ENCODE measurements around the gene SLC27A4.
"Not testable (repeated sequence)": the region's sequence is repeated elsewhere in the genome, so short reads cannot be mapped to it uniquely, and the experiment has no call there.

The SLC27A4 gene

DNA sequence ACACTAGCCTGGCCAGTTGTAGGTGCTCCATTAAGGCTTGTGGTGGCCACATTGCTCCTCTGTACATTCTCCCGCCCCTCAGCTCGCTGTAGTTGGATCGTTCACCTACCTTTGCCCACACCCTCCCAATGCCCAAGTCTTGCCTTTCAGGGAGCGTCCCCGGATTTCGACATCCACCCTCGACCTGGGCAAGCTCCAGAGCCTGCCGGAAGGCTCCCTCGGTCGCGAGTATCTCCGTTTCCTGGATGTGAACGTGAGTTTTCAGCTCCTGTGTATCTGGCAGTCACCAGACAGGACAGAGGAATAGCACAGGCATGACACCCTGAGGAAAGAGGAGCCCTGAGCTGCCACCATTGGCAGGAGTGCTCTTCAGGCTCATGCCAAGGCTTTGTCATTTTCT is 14.7 kb upstream of the SLC27A4 start:
- no peak for FAIRE-seq

DNA sequence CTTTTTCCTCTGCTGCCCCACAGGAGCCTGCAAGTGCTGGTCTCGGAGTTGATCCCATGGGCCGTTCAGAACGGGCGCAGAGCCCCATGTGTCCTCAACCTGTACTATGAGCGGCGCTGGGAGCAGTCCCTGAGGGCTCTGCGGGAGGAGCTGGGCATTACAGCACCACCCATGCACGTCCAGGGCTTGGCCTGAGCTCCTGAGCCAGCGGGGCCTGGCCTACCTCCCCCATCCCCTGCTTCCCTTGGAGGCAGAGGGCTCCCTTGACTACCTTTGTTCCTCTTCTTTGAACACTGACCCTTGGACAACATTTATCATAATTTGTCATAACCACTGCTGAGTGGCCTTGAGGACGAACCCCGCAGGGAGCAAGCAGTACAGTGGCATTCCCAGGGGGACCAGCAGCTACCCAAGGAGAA is 6.9 kb upstream of the SLC27A4 start:
- no peak for FAIRE-seq

DNA sequence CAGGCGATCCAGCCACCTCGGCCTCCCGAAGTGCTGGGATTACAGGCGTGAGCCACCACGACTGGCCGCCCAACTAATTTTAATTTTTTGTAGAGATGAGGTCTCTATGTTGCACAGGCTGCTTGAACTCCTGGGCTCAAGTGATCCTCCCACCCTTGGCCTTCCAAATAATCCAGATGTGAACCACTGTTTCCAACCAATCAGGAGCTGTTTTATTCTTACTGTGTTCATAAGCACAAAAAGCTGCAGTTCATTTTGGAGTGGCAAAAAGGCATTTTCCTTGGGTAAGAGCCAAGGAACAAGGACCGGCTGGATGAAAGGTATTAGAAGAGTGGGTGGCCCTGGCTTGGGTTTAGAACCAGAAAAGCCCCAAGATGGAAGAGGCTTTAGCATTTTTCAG is 5.2 kb upstream of the SLC27A4 start:
- FAIRE-seq: no peak

DNA sequence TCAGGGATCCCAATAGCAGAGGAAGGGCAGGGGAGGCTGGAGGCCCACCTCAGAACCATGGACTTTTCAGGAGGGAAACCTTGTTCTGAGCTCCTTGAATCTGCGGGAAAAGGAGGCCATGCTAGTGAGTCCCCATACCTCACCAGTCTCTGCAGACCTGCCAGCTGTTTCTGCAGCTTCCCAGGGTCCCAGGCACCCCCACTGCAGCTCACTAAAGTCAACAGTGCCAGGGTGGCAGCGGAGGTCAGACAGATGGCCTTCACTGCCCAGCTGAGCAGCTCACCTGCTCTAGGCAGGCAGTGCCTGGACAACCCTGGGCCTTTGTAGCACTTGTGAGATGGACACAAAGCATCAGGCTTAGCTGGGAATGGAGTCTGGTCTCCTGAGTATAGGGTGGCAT is 4.4 kb upstream of the SLC27A4 start:
- no peak for FAIRE-seq

DNA sequence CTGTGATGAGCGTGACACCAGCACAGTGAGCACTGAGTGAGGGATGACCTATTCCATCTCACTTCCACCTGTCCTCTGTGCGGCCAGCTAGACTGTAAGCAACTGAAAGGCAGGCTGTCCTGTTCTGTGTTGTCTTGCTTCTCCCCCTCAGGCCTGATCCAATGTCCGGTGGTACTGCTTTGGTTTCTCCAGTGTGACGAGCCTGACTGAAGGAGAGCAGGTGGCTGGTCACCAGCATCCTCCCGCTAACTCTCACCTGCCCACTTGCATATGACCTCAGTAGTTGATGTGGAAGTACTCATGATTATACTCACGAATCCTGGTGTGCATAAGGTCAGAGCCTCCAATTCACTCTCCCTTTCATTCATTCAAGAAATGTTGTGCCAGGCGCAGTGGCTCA is 2.4 kb upstream of the SLC27A4 start:
- no peak for FAIRE-seq

DNA sequence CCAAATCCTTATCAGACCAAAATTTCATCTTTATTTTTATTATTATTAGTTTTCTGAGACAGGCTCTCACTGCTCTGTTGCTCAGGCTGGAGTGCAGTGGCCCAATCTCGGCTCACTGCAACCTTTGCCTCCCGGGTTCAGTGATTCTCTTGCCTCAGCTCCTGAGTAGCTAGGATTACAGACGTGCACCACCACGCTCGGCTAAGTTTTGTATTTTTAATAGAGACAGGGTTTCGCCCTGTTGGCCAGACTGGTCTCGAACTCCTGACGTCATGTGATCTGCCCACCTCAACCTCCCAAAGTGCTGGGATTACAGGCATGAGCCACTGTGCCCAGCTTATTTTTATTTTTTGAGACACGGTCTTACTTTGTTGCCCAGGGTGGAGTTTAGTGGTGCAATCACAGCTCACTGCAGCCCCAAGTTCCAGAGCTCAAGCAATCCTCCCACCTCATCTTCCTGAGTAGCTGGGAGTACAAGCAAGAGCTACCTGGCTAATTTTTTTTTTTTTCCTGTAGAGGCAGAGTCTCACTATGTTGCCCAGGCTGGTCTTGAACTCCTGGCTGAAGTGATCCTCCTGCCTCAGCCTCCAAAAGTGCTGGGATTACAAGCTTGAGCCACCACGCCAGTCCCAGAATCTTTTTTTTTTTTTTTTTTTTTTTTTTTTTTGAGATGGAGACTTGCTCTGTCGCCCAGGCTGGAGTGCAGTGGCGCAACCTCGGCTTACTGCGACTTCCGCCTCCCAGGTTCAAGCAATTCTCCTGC is 1.3 kb upstream of the SLC27A4 start:
- not testable (repeated sequence) for FAIRE-seq

DNA sequence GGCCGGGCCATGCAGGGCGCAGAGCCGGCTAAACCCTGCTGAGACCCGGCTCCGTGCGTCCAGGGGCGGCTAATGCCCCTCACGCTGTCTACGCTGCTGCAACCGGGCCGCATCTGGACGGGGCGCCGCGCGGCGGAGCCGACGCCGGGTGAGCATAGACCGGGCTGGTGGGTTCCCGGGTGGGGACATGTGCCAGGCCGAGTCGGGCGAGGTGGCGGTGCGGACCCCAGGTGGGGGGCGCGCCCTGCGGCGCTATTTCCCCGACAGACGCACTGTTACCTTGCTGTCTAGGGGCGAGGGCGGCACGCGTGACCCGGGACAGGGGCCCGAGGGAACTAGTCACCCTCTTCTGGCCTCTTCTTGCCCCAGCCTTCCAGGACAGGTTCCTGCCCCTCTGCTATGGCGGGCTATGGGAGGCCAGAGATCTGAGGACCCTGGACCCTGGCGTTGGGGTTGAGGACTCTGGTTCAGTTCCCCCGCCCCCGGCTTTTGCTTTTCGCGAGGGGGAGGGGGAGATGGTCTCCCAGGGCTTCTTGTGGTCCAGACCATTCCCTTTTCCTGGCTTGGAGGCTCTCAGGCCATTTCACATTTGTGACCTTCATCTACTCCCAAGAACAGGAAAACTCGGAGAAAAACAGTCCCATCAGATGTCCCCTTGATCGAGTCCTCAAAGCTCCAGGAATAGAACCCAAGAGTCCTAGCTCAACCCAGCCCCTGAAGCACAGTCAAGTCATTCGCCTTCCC is 536 bp downstream of the SLC27A4 start:
- no peak for FAIRE-seq

DNA sequence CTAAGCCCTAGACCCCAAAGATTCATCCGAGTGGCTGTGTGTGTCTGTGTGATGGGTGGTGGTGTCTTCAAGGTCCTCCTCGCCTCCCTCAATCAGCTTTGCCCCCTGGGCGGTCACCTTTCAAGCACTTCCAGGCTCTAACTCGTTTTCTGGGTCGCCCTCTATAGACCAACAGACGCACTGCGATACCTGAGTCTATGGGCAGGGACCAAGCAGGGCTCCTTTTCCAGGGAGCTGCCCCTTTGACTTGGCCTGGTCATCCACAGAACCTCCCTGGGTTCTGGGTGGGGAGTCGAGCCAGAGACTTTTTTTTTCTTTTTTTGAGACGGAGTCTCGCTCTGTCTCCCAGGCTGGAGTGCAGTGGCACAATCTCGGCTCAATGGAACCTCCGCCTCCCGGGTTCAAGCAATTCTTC is 1.1 kb downstream of the SLC27A4 start:
- FAIRE-seq: no peak

DNA sequence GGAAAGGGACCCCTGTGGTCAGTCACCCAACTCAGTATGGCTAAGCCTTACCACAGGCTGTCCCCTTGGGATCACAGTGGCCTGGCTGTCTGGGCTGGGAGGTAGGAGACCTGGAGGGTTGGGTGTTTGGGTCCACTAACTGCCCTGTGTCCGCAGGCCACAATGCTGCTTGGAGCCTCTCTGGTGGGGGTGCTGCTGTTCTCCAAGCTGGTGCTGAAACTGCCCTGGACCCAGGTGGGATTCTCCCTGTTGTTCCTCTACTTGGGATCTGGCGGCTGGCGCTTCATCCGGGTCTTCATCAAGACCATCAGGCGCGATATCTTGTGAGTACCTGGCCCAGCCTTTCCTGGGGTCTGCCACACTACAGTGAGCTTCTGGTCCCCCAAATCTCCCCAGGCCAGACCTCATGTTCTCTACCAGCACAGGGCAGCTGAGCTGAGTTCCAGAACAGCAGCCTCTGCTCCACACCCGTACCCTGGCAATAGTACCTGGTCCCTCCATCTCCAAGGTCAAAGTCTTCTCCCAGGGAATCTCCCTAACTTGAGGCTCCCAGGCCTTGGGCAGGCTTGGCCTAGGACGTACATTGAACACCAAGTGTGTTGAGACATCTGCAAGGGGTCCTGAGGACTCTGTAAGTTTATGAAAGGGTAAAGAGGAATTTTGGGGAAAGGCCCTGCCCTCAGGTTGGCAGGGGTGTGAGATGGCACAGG is 2.8 kb downstream of the SLC27A4 start:
- no peak for FAIRE-seq

DNA sequence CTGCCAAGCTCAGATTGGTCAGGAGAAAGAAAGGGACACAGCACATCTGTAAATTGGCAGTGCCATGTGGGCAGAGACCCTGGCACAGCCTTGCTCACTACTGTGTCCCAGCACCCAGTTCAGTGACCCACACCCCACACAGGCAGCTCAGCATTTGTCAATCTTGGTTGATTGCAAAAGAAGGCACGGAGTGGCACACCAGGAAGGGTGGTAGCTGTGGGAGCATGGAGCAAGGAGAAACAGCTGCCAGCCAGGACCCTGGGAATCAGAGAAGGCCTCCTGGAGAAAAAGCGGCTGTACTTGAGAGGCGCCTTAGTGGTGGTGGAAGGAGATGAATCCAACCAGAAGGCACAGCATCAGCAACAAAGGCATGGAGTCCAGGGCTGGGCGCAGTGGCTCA is 3.5 kb downstream of the SLC27A4 start:
- no peak for FAIRE-seq

DNA sequence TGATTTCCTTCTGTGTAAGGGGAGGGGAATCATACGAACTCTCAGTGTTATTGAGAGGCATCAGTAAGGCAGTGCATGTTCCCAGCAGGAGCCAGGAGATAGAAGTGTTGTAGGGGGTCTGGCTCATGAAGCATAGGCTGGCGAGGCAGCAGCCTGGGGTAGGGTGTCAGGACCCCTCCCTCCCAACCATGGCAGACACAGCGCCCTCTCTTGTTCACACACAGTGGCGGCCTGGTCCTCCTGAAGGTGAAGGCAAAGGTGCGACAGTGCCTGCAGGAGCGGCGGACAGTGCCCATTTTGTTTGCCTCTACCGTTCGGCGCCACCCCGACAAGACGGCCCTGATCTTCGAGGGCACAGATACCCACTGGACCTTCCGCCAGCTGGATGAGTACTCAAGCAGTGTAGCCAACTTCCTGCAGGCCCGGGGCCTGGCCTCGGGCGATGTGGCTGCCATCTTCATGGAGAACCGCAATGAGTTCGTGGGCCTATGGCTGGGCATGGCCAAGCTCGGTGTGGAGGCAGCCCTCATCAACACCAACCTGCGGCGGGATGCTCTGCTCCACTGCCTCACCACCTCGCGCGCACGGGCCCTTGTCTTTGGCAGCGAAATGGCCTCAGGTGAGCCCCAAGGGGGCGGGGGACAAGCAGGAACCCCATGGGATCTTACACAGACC is 4.7 kb downstream of the SLC27A4 start:
- FAIRE-seq: no peak

DNA sequence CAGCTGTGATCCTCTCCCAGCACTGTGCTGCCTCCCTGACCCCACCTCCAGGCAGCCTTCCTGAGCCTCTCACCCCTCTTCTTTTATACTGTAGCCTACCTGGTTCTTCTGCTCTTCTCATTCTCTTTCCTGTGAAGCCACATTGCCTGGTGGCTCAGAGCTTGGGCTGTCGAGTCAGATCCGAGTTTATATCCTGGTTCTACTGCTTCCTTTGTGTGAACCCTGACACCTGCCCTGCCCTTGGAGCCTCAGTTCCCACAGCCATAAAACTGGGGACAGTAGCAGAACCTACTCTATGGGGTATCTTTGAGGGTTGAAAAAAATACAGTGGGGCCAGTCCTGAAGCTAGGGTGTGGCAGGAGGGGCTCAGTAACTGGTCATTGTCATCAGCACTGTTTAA is 8.8 kb downstream of the SLC27A4 start:
- FAIRE-seq: no peak

DNA sequence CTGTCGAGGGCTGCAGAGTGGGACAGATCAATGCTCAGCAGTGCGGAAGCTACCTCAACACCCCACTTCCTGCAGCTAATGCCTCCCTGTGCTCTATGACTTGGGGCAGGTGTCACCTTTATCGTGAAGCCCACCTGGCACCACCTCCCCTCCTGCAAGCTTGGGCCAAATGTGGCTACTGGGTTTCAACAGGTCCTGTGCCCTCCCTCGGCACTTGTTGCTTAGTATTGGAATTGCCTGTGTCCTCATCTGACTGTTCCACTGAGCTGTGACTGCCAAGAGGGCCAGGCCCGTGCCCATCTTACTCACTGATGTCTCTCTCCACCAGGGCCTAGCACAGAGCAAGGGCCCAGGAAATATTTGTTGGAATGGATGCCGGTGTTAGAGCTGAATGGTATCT is 9.4 kb downstream of the SLC27A4 start:
- no peak for FAIRE-seq

DNA sequence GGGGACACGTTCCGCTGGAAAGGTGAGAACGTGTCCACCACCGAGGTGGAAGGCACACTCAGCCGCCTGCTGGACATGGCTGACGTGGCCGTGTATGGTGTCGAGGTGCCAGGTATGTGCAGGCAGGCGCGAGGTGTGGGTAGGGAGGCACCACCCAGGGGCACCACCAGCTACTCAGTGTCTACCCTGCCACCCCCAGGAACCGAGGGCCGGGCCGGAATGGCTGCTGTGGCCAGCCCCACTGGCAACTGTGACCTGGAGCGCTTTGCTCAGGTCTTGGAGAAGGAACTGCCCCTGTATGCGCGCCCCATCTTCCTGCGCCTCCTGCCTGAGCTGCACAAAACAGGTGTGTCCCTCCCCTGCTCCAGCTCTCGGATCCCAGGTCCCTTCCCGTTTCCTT is 15.1 kb downstream of the SLC27A4 start:
- FAIRE-seq: no peak

DNA sequence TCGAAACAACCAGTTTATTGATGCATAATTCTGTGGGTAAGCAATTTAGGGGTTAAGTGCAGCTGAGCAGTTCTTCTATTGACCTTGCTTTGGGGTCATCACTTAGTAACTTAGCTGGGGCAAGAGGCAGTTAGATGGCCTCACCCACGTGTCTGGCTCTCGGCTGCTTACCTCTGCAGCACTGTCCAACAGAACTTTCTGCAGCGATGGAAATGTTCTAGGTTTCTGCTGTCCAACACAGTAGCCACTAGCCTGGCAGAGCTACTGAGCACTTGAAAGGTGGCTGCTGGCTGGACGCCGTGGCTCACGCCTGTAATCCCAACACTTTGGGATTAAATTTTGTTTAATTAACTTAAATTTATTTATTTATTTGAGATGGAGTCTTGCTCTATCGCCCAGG is 17.8 kb downstream of the SLC27A4 start:
- no peak for FAIRE-seq

DNA sequence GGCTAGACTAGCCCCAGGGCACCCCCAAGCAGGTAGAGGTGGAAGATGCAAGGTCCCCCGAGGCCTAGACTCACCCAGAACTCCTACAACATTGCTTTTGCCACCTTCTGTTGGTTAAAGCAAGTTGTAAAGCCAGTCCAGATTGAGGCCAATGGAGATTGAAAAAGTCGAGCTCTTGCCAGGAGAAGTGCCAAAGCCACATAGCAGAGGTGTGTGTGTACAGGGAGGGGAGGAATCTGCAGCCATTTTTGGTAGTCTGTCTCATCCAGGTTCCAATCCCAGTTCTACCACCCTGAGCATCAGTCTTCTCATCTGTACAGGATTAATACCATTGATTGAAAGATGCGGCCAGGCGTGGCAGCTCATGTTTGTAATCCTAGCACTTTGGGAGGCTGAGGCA is 18.5 kb downstream of the SLC27A4 start:
- FAIRE-seq: no peak

DNA sequence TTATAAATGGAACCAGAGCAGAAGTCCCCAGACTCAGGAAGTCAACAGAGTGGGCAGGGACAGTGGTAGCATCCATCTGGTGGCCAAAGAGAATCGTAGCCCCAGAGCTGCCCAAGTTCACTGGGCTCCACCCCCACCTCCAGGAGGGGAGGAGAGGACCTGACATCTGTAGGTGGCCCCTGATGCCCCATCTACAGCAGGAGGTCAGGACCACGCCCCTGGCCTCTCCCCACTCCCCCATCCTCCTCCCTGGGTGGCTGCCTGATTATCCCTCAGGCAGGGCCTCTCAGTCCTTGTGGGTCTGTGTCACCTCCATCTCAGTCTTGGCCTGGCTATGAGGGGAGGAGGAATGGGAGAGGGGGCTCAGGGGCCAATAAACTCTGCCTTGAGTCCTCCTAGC is 20.5 kb downstream of the SLC27A4 start:
- no peak for FAIRE-seq

DNA sequence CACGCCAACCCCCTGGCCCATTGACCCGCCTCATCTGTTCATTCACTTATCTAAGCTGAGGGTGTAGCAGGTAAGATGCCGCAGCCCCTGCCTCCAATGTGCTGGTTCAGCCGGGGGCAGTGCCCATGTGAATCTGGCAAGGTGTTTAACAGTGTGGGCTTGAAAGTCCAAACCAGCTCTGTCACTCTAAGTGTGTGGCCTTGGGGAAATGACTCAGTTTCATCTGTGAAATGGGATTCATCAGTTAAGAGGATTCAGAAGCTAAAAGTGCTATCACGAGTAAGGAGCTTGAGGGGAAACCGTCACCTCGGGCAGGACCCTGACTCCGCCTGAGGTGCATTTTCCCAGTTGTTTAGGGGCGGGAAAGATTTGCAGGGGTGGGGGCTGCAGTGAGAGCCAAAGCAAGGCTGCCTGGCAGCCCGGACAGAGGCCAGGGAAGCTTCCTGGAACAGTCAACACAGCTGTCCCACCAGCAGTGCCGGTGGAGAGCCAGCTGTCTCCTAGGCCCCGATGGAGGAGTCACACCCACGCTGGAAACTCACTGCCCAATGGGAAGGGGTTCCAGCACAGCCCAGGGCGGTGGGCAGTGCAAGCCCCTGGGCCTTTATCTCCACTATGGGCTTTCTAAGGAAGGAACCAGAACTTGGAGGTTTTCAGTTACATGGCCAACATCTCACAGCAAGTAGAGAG is 21.1 kb downstream of the SLC27A4 start:
- no peak for FAIRE-seq

DNA sequence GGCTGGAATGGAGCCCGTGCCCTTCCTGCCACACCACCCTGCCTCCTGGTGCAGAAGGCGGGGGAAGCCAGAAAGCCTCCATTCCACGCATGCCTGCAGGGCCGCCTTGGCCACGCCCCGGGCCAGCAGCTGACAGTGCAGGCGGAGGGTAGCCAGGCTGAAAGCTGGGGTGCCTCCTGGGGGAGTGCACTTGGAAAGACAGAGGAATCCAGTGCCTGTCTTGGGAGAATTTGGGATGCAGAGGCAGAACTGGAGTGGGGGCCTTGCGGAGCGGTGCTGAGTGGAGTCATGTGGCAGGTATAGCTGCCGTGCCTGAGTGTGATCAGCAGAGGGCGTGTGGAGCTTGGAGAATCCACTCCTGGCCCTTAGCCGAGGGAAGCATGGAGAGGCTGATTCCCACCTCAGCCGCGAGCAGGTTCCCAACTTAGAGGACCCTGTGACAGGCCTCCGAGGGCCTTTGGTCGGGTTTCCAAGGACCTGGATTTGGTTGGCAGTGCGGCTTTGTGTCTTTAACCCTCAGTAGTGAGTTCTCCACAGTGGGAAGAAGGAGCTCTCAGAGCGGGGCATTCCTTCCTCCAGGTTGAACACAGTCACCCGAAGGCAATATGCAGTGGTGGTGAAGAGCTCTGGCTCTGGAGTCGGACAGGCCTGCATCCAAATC is 21.8 kb downstream of the SLC27A4 start:
- no peak for FAIRE-seq

DNA sequence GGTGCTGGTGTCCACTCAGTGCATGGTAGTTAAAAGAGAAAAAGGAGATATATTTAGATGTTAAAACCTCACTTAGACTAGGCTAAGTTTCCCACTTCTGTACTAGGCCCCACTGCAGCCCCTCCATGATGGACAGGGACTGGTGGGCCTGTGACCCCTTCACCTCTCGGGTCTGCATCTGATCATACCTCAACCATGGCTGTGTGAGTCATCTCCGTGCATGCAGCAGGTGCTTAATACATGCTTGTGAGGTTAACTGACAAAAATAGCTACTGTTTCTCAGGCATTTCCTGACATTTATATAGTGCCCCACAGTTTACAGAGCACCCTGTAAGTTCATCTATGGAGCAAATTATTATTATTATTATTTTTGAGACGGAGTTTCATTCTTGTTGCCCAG is 22.4 kb downstream of the SLC27A4 start:
- no peak for FAIRE-seq

DNA sequence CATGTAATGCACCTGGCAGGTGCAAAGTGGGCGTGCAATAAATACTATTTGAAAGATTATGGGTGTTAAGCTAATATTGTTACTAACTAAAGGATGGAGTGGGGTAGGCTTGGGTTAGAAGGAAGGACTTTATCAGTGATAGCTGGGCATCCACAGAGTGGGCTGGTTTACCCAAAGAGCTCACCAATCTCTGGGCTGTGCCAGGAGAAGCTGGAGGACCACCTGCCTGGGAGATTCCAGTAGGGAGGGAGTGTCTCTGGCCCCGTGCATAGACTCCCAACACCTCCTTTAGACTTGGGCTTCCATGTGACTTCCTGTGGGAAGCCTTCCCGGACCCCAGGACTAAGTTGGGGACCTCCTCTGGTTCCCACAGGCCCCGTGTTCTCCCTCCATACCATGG is 25.2 kb downstream of the SLC27A4 start:
- FAIRE-seq: no peak

DNA sequence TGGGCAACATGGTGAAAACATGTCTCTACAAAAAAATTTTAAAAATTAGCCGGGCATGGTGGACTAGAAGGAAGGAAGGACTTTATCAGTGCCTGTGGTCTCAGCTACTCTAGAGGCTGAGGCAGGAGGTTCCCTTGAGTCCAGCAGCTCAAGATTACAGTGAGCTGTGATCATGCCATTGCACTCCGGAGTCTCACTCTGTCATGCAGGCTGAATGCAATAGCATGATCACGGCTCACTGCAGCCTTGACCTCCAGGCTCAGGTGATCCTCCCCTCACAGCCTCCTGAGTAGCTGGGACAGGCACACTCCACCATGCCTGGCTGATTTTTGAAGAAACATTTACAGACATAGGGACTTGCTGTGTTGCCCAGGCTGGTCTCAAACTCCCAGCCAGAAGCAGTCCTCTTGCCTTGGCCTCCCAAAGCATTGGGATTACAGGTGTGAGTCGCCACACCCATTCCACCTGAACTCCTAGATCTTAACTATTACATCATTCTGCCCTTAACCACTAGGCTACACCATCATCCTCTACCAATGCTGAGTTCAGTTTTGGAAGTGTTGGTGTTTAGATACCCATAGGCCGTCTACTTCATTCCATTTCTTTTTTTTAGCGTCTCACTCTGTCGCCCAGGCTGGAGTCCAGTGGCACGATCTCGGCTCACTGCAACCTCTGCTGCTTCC is 28.8 kb downstream of the SLC27A4 start:
- FAIRE-seq: no peak

Measured in islet of Langerhans (tissue), 1 donor.